Endodermal cell (in vitro differentiated cells): ENCODE data around the gene GUCY1A1. TPM values are rescaled to one million over a fixed set of nuclear protein-coding genes. Genes with fewer than 3 reads are reported as not detected.

ENCODE experiments used
- DNase-seq: peaks from one replicate; pipeline ENCODE4 v3.0.0-alpha.2; 2017
- H3K27ac ChIP-seq: 2 replicates; pipeline ENCODE4 v1.5.1; 2013; ENCODE audit warnings: mild to moderate bottlenecking, low read depth, low read length, moderate library complexity
- H3K27me3 ChIP-seq: 2 replicates; pipeline ENCODE4 v1.6.1; 2013; ENCODE audit warnings: mild to moderate bottlenecking, low read length, moderate library complexity; ENCODE audit not compliant: insufficient read depth, control insufficient read depth, poor library complexity, severe bottlenecking
- H3K36me3 ChIP-seq: 2 replicates; pipeline ENCODE4 v1.7.0; 2013; ENCODE audit warnings: mild to moderate bottlenecking, low read length, moderate library complexity; ENCODE audit not compliant: control insufficient read depth, insufficient read depth
- H3K4me1 ChIP-seq: one replicate; pipeline ENCODE4 v1.7.0; 2013; ENCODE audit warnings: low read length; ENCODE audit not compliant: control insufficient read depth, insufficient read depth
- H3K4me3 ChIP-seq: 2 replicates; pipeline ENCODE4 v1.5.1; 2013; ENCODE audit warnings: mild to moderate bottlenecking, low read length, moderate library complexity
- H3K9ac ChIP-seq: 2 replicates; pipeline ENCODE4 v1.6.1; 2013; ENCODE audit warnings: mild to moderate bottlenecking, low read length, moderate library complexity; ENCODE audit not compliant: poor library complexity, severe bottlenecking; ENCODE audit errors: extremely low read depth
- H3K9me3 ChIP-seq: 2 replicates; pipeline ENCODE4 v1.6.1; 2013; ENCODE audit warnings: mild to moderate bottlenecking, low read length, moderate library complexity; ENCODE audit not compliant: control insufficient read depth
- H3K27ac Mint-ChIP-seq: 2 replicates; pipeline ENCODE4 v1.8.0; 2020; ENCODE audit warnings: mixed read lengths
- H3K27me3 Mint-ChIP-seq: 2 replicates; pipeline ENCODE4 v1.8.0; 2021; ENCODE audit warnings: mild to moderate bottlenecking, mixed read lengths; ENCODE audit not compliant: insufficient read depth
- H3K36me3 Mint-ChIP-seq: 2 replicates; pipeline ENCODE4 v1.8.0; 2020; ENCODE audit warnings: low read depth, mixed read lengths
- H3K4me1 Mint-ChIP-seq: 2 replicates; pipeline ENCODE4 v1.8.0; 2020; ENCODE audit warnings: mixed read lengths
- H3K4me3 Mint-ChIP-seq: 2 replicates; pipeline ENCODE4 v1.8.0; 2020; ENCODE audit warnings: mild to moderate bottlenecking, moderate library complexity, mixed read lengths
- H3K9me3 Mint-ChIP-seq: 2 replicates; pipeline ENCODE4 v1.8.0; 2020; ENCODE audit warnings: mild to moderate bottlenecking, mixed read lengths
- CTCF ChIP-seq: fragments of 200-600 bp; sonication (generic); conservative IDR thresholded peaks from 2 replicates; pipeline ENCODE4 v1.5.0; 2021; ENCODE audit warnings: antibody characterized with exemption, mild to moderate bottlenecking
- WGBS, 2 experiments: methylation state at CpG; one replicate each; pipeline versions ENCODE4 v1.1.5 to v1.1.7; 2013; ENCODE audit warnings: missing lambda C conversion rate in 2 of 2, mixed read lengths in 1 of 2; ENCODE audit not compliant: insufficient coverage in 1 of 2, insufficient read length in 1 of 2; 5-methylcytosine and 5-hydroxymethylcytosine counted together
- total RNA-seq, 2 donors: library from RNA; stranded (reverse); fragmentation: NEBNext Ultra II Directional in 1 of 2; extraction: Animal tissue kit (Norgen Biotek cat#: 25700) in 1 of 2; gene quantifications; 2 replicates in 1 of 2; 3 replicates in 1 of 2; pipeline ENCODE4 v1.2.1, GENCODE V29; 2021

Gene GUCY1A1
- total RNA-seq, 2 donors from 2014 or later = 0.58 to 1.1 TPM

- DNase-seq = no peak
- Mint-ChIP-seq H3K27ac (no peak overlapping the region), H3K4me1 (peaks cover 1% of the 10 kb centered on the region), H3K36me3 (no peaks in the 10 kb centered on the region), H3K4me3 (no peak overlapping the region), H3K27me3 (peaks cover 18% of the 10 kb centered on the region), H3K9me3 (no peaks in the 10 kb centered on the region)
- no peak overlapping the region for H3K9ac ChIP-seq
- no peaks in the 10 kb centered on the region for H3K9me3 ChIP-seq
- no peak for TF ChIP-seq CTCF
- 96 to 100% methylated on average over 1 to 3 of the region's 3 CpGs for WGBS, 2 experiments
- H3K4me3 ChIP-seq = no peak overlapping the region
- no peak overlapping the region for H3K27ac ChIP-seq
- H3K27me3 ChIP-seq = peaks cover 11% of the 10 kb centered on the region
- no peaks in the 10 kb centered on the region for H3K36me3 ChIP-seq
- no peaks in the 10 kb centered on the region for H3K4me1 ChIP-seq
Measured at GRCh38 chr4:155712846-155713245, 46.2 kb downstream of the GUCY1A1 start.

GRCh38 chr4:155713911-155714310, 47.3 kb downstream of the GUCY1A1 start:
- H3K4me1 Mint-ChIP-seq = peaks cover 1% of the 10 kb centered on the region
- H3K27ac Mint-ChIP-seq = no peak overlapping the region
- no peak overlapping the region for H3K4me3 Mint-ChIP-seq
- no peak for TF ChIP-seq CTCF
- DNase-seq = no peak
- 71% methylated on average over 1 of the region's 1 CpG for WGBS, 2 experiments
- H3K27me3 ChIP-seq = peaks cover 11% of the 10 kb centered on the region
- no peak overlapping the region for H3K27ac ChIP-seq
- H3K36me3 Mint-ChIP-seq = no peaks in the 10 kb centered on the region
- no peaks in the 10 kb centered on the region for H3K36me3 ChIP-seq
- H3K4me1 ChIP-seq = no peaks in the 10 kb centered on the region
- no peak overlapping the region for H3K9ac ChIP-seq
- H3K9me3 ChIP-seq = no peaks in the 10 kb centered on the region
- H3K27me3 Mint-ChIP-seq = peaks cover 22% of the 10 kb centered on the region
- H3K4me3 ChIP-seq = no peak overlapping the region
- H3K9me3 Mint-ChIP-seq = no peaks in the 10 kb centered on the region

DNA sequence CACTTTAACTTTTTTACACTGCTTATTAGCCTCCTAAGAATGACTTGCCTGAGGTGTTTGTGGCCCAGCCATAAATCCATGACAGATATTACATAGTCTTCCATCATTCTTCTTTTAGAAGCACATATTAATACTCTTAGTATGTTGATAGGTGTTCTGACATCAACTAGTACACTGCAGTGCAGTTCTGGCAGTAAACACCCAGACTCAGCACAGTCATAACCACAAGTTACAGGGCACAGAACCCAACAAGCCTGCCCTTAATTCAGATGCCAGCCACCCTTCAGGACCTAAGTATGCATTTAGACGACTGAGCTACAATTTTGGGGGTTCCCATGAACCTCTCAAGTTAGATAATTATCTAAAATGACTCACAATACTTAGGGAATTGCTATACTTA, 55.7 kb downstream of the GUCY1A1 start:
- TF ChIP-seq CTCF = no peak
- no peaks in the 10 kb centered on the region for H3K36me3 Mint-ChIP-seq
- no peaks in the 10 kb centered on the region for H3K9me3 ChIP-seq
- H3K4me3 ChIP-seq = no peak overlapping the region
- peaks cover 19% of the 10 kb centered on the region for H3K27me3 Mint-ChIP-seq
- no peak overlapping the region for H3K4me3 Mint-ChIP-seq
- H3K4me1 Mint-ChIP-seq = peaks cover 10% of the 10 kb centered on the region
- H3K27ac Mint-ChIP-seq = no peak overlapping the region
- H3K9ac ChIP-seq = no peak overlapping the region
- 83% methylated on average over 1 of the region's 1 CpG; no CpG with 5 or more reads in 1 of the 2 experiments for WGBS, 2 experiments
- H3K36me3 ChIP-seq = no peaks in the 10 kb centered on the region
- no peak overlapping the region for H3K27ac ChIP-seq
- H3K27me3 ChIP-seq = no peaks in the 10 kb centered on the region
- peaks cover 3% of the 10 kb centered on the region for H3K4me1 ChIP-seq
- H3K9me3 Mint-ChIP-seq = no peaks in the 10 kb centered on the region
- no peak for DNase-seq
